D721Med (cell line): Measurements from ENCODE around the gene APLF.
"Not testable (repeated sequence)": the region's sequence is repeated elsewhere in the genome, so short reads cannot be mapped to it uniquely, and the experiment has no call there.

Experiments used
- DNase-seq: peaks from one replicate; pipeline ENCODE4 v3.0.0; 2011; ENCODE audit warnings: low spot score; ENCODE audit not compliant: insufficient read length
- FAIRE-seq: peaks from 2 replicates; lab custom pipeline; 2011; peaks lifted over from hg19 to GRCh38; lab: Jason Lieb, UNC
- TF ChIP-seq, protein P1 (sequence below): IDR thresholded peaks from 2 replicates; pipeline ENCODE4 v1.5.1; 2012; ENCODE audit warnings: mild to moderate bottlenecking, control low read depth; ENCODE audit not compliant: insufficient read depth; ENCODE audit errors: missing control alignments

APLF gene

DNA sequence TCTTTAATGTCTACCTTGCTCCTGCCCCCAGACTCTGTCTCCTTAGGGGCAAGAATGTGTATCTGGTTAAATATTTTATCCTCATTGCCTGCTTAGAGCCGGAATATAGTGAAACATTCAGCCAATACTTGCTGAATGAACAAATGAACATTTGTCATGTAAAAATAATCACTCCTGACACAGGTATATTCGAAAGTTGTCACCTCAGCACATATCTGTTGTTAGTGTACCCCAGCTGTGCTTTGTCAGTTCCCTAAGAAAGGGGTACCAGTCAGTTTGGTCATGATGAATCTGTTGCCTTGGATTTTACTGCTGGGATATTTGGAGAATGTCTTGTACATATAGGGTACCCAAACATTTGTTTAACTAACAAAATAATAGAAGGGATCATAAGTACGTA lies 99.0 kb downstream of the APLF start:
- TF ChIP-seq, protein P1, sequence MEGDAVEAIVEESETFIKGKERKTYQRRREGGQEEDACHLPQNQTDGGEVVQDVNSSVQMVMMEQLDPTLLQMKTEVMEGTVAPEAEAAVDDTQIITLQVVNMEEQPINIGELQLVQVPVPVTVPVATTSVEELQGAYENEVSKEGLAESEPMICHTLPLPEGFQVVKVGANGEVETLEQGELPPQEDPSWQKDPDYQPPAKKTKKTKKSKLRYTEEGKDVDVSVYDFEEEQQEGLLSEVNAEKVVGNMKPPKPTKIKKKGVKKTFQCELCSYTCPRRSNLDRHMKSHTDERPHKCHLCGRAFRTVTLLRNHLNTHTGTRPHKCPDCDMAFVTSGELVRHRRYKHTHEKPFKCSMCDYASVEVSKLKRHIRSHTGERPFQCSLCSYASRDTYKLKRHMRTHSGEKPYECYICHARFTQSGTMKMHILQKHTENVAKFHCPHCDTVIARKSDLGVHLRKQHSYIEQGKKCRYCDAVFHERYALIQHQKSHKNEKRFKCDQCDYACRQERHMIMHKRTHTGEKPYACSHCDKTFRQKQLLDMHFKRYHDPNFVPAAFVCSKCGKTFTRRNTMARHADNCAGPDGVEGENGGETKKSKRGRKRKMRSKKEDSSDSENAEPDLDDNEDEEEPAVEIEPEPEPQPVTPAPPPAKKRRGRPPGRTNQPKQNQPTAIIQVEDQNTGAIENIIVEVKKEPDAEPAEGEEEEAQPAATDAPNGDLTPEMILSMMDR: no peak
- DNase-seq (no peak), FAIRE-seq (no peak)

DNA sequence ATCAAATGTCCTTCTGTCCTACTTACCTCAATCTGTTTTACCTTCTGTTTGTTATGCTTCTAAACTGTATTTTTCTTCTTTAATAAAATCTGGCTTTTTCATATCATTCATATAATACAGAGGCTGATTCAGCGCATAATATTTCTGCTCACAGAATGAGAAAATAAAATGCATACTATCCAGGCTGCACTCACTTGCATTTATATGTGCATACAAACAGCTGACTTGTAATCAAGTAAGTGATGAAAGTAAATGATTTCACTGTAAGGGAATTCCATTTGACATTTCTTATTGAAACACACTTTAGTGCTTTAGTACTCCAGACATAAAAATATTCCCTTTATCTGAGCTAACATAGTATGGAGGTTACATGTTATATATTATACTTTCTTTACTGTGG lies 100.7 kb downstream of the APLF start:
- TF ChIP-seq, protein P1: no peak
- DNase-seq (no peak), FAIRE-seq (no peak)

DNA sequence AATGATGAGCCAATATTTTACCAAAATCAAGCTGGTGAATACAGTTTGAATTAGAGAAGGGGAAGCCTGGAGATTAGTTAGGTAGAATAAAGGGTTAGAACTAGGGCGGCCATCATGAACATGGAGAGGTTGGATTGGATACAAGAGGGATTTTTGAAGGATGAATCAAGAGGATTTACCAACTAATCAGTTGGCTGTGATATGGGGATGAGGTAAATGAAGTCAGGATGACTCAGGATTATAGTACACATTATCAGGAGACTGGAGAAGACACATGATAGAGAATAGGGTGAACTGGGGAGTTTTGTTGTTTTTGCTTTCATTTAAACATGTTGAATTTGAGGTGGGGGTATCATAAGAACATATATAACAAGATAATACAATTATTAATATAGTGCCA lies 102.2 kb downstream of the APLF start:
- FAIRE-seq (no peak), DNase-seq (no peak)
- TF ChIP-seq, protein P1: no peak

DNA sequence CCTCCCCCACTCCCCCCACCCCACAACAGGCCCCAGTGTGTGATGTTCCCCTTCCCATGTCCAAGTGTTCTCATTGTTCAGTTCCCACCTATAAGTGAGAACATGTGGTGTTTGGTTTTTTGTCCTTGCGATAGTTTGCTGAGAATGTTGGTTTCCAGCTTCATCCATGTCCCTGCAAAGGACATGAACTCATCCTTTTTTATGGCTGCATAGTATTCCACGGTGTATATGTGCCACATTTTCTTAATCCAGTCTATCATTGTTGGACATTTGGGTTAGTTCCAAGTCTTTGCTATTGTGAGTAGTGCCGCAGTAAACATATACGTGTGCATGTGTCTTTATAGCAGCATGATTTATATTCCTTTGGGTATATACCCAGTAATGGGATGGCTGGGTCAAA lies 103.0 kb downstream of the APLF start:
- DNase-seq, FAIRE-seq: not testable (repeated sequence)

DNA sequence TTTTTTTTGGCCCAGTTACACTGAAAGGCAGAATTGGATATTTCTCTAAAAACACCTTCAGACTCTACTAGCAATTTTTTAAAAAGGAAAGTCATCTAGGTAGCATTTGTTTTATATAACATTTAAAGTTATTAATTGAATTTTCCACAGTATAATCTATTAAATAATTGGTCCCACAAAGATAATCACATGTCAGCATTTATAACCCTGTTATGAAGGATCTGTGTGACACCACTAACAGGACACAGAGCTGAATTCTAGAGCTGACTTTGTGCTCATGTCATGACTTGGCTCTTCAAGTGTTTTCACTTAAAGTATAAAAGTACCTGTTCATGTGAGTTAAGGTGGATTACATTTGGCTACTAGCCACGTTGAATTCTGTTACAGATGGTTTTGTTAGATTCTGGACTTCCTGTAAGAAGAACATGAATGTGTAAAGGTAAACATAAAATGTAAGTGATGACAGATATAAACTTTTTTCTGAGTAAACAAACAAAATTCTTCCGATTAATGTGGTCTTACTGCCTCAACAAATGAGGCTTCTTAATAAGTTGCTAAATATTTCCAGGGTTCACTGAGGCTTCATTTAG lies 106.9 kb downstream of the APLF start:
- no peak for FAIRE-seq
- DNase-seq: no peak
- TF ChIP-seq, protein P1: no peak

DNA sequence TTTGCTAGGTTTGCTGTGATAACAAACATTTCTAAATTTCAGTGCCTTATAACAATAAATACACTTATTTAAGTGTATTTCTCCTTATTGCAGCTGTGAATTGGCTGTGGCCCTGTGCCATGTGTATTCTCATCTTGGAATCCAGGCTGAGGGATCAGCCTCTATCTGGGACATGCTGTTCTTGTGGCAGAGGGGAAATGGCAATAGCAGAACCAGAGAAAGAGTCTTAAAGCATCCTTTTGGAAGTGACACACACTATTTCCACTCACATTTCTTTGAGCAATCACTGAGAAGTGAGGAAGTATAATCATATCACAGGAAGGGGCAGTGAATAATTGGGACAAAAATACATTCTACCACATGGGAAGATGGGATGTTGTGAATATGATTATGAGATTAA lies 109.8 kb downstream of the APLF start:
- no peak for FAIRE-seq
- DNase-seq: no peak
- TF ChIP-seq, protein P1: no peak

DNA sequence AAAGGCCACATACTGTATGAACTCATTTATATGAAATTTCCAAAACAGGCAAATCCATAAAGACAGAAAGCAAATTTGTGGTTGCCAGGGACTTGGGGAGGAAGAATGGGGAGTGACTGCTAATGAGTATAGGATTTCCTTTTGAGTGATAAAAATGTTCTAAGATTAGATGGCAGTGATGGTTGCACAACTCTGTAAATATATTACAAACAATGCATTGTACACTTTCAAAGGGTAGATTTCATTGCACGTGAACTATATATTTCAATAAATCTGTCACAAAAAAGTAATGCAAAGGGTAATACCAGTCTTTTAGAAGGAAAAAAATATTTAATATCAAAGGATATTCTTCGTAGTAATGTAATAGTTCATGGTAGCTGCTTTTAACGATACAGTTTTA lies 112.3 kb downstream of the APLF start:
- FAIRE-seq: no peak

More for the DNA sequence above, 112.3 kb downstream of the APLF start:
- DNase-seq: no peak
- TF ChIP-seq, protein P1: no peak
